HG03342 (cell line): ENCODE results near the gene PROCA1.
"Not testable (repeated sequence)": the region's sequence is repeated elsewhere in the genome, so short reads cannot be mapped to it uniquely, and the experiment has no call there.

Experiments
- ATAC-seq: cut with Tn5 transposase; IDR thresholded peaks from one replicate; pipeline ENCODE4 v1.9.1; 2021; ENCODE audit warnings: mild to moderate bottlenecking, moderate library complexity; ENCODE audit not compliant: unreplicated experiment

The PROCA1 gene

DNA sequence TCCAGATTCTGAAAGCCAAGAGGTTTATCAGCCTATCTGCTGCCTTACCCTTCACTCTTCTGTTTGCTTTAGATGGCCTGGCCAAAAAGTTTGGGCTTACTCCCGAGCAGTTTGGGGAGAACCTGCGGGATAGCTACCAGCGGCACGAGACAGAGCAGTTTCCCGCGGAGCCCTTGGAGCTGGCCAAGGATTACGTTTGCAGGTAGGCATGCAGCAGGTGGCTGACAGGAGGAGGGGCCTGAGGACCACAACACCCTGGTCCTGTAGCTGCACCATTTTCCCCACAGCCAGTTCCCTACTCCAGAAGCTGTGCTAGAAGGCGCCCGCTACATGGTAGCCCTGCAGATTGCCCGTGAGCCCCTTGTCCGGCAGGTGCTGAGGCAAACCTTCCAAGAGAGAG is 29.0 kb downstream of the PROCA1 start:
- ATAC-seq: no peak

GRCh38 chr17:28675980-28676379 is 35.7 kb downstream of the PROCA1 start:
- ATAC-seq: no peak

GRCh38 chr17:28675490-28675889 is 36.2 kb downstream of the PROCA1 start:
- no peak for ATAC-seq

GRCh38 chr17:28669918-28670317 is 41.8 kb downstream of the PROCA1 start:
- no peak for ATAC-seq

DNA sequence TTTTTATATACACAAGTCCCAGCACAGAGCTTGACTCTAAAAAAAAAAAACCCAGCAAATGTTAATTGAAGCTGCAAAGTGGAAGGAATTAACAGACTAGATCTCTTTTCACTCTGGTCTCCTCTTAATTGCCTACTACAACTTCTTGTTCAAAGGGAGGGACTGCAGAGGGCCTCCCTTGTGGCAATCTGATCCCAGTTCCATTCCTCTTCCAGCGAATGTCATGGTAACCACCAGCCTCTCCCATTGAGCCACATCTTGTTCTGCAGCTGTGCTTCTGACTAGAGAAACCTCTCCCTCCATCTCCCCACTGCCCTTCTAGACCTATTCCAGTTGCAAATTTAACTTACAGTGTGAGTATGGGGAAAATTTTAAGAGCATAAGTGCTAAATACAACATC is 43.8 kb downstream of the PROCA1 start:
- ATAC-seq: no peak

GRCh38 chr17:28665994-28666393 is 45.7 kb downstream of the PROCA1 start:
- ATAC-seq: no peak

DNA sequence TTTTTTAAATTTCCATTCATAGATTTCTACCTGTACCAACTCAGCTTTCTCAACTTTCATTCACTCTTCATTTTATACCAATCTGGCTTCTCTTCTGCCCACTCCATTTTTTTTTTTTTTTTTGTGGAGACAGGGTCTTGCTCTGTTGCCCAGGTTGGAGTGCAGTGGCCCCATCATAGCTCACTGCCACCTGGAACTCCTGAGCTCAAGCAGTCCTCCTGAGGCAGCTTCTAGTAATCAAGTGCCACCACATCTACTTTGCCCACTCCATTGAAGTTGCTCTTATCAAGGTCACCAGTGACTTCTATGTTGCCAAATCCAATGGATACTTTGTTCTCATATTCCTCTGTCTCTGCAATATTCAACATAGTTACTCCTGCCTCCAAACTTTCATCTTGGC is 48.0 kb downstream of the PROCA1 start:
- ATAC-seq: no peak

GRCh38 chr17:28662527-28662829 is 49.2 kb downstream of the PROCA1 start:
- no peak for ATAC-seq

DNA sequence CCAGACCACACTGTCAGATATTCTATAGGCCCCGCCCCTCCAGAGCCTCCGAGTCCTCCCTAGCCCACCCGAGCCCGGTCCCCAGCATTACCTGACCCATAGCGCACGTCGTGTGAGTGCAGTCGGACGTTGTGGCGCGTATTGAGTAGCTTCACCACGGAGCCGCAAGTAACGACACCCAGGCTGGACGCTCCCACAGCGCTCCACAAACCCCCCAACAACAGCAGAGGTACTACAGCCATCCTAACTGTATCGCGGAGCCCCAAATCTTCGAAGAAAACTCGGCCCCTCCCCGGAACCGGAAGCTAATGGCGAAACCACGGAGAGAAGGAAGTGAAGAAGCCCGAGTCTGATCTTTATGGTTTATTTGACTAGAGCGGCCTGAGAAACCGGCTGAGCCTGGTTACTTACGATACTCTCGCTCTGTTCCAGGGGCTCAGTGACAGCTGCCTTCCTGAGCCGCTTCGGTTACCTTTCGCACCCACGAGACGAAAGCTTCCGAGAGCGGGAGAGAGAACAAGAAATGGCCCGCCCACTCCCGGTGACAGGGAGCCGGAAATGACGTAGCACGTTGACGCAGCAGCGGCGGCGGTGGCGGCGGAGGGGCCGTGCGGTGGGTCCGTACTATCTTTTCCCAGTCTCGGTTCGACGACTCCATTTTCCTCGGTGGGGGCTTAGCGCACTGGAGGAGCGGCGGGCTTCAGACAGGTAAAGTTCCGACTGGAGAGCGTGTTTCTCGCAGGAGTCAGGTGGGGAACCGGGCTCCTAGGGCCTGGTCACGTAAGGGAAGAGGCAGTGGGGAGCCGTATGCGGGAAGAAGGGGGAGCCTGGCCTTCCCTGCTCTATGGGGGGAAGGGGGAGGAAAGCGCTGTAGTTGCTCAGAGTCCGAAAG is 49.8 kb downstream of the PROCA1 start, which contains the start of the genes SDF2 and SUPT6H:
Gene SDF2 (minus strand): TSS at position 272 of the 892 bp plus-strand sequence. CDS start 30 bp downstream, at position 242.
Gene SUPT6H (plus strand): TSS at position 571 of the 892 bp plus-strand sequence. CDS start 11,197 bp downstream, outside the sequence.
- ATAC-seq: peak; percentile 77

- not testable (repeated sequence) for ATAC-seq
Observed at GRCh38 chr17:28659497-28659881, 52.2 kb downstream of the PROCA1 start.

DNA sequence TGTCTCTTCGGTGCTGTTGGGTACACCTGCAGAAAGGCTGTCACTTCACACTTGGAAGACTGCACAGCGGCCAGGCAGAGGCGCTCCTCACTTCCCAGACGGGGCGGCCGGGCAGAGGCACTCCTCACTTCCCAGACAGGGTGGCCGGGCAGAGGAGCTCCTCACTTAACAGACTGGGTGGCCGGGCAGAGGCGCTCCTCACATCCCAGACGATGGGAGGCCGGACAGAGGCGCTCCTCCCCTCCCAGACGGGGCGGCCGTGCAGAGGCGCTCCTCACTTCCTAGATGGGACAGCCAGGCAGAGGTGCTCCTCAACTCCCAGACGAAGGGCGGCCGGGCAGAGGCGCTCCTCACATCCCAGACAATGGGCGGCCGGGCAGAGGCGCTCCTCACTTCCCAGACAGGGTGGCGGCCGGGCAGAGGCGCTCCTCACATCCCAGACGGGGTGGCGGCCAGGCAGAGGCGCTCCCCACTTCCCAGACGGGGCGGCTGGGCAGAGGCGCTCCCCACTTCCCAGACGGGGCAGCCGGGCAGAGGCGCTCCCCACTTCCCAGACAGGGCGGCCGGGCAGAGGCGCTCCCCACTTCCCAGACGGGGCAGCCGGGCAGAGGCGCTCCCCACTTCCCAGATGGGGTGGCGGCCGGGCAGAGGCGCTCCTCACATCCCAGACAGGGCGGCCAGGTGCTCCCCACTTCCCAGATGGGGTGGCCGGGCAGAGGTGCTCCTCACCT is 52.8 kb downstream of the PROCA1 start:
- ATAC-seq: not testable (repeated sequence)

DNA sequence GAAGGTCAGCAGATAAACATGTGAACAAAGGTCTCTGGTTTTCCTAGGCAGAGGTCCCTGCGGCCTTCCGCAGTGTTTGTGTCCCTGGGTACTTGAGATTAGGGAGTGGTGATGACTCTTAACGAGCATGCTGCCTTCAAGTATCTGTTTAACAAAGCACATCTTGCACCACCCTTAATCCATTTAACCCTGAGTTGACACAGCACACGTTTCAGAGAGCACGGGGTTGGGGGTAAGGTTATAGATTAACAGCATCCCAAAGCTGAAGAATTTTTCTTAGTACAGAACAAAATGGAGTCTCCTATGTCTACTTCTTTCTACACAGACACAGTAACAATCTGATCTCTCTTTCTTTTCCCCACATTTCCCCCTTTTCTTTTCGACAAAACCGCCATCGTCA is 53.3 kb downstream of the PROCA1 start:
- not testable (repeated sequence) for ATAC-seq

- ATAC-seq: no peak
Observed at GRCh38 chr17:28657756-28658155, 53.9 kb downstream of the PROCA1 start.

- no peak for ATAC-seq
Observed at GRCh38 chr17:28655160-28655559, 56.5 kb downstream of the PROCA1 start.
